H1 (cell line): ENCODE measurements around the gene KCTD17. TPM values are rescaled to one million over a fixed set of nuclear protein-coding genes. Genes with fewer than 3 reads are reported as not detected.

Source experiments
- CTCF ChIA-PET: fragments of 300-600 bp; sonication (Branson Sonifier 250); formaldehyde crosslinking; loops from one replicate; lab custom pipeline; 2021; ENCODE audit not compliant: partially characterized antibody; lab: Charles Lee
- POLR2A ChIA-PET: fragments of 300-600 bp; sonication (Branson Sonifier 250); formaldehyde crosslinking; loops from one replicate; lab custom pipeline; 2021; ENCODE audit warnings: inconsistent platforms; ENCODE audit not compliant: partially characterized antibody; lab: Charles Lee
- DNase-seq, 2 experiments: peaks; one replicate each; pipeline versions ENCODE4 v3.0.0 to v3.0.0-alpha.2; 2010 to 2022; ENCODE audit warnings: low spot score in 2 of 2, low read depth in 1 of 2, mixed read lengths in 1 of 2
- FAIRE-seq: peaks from 2 replicates; lab custom pipeline; 2011; peaks lifted over from hg19 to GRCh38; lab: Jason Lieb, UNC
- H2AFZ ChIP-seq: 2 replicates; pipeline ENCODE4 v1.8.1; 2012; ENCODE audit warnings: low read length, inconsistent platforms
- H2AK5ac ChIP-seq: 2 replicates; pipeline ENCODE4 v1.6.1; 2013; ENCODE audit warnings: low read depth, low read length
- H2BK120ac ChIP-seq: replicated peaks from 2 replicates; pipeline ENCODE3; 2013; ENCODE audit warnings: low read depth, low read length, inconsistent platforms
- H2BK12ac ChIP-seq: 2 replicates; pipeline ENCODE4 v1.6.1; 2013; ENCODE audit warnings: low read depth, low read length
- H2BK15ac ChIP-seq: 2 replicates; pipeline ENCODE4 v1.6.1; 2013; ENCODE audit warnings: low read length
- H2BK20ac ChIP-seq: 2 replicates; pipeline ENCODE4 v1.6.1; 2013; ENCODE audit warnings: low read length
- H2BK5ac ChIP-seq: 2 replicates; pipeline ENCODE4 v1.6.1; 2013; ENCODE audit warnings: low read depth, low read length
- H3K14ac ChIP-seq: 2 replicates; pipeline ENCODE4 v1.6.1; 2013; ENCODE audit warnings: inconsistent platforms; ENCODE audit not compliant: insufficient read length
- H3K18ac ChIP-seq: 2 replicates; pipeline ENCODE4 v1.6.1; 2013; ENCODE audit warnings: low read length; ENCODE audit errors: extremely low read depth
- H3K23ac ChIP-seq: 2 replicates; pipeline ENCODE4 v1.6.1; 2013; ENCODE audit warnings: inconsistent platforms; ENCODE audit not compliant: insufficient read length
- H3K23me2 ChIP-seq: 2 replicates; pipeline ENCODE4 v1.6.1; 2013; ENCODE audit warnings: low read depth, low read length
- H3K27ac ChIP-seq: 2 replicates; pipeline ENCODE4 v1.6.1; 2011; ENCODE audit warnings: low read depth, low read length, inconsistent platforms
- H3K27me3 ChIP-seq, 4 experiments: replicated peaks in 1 of 4; 1 replicate in 1 of 4; 2 replicates in 3 of 4; pipeline versions ENCODE4 v1.6.1 to v1.8.1; 2011 to 2013; ENCODE audit warnings: low read length in 3 of 4, mild to moderate bottlenecking in 3 of 4, inconsistent platforms in 2 of 4, mixed read lengths in 2 of 4, moderate library complexity in 1 of 4; ENCODE audit not compliant: control insufficient read depth in 3 of 4, insufficient read depth in 3 of 4; ENCODE audit errors: extremely low read depth in 1 of 4
- H3K36me3 ChIP-seq, 4 experiments: 2 replicates each; pipeline versions ENCODE4 v1.6.1 to v1.8.1; 2011 to 2013; ENCODE audit warnings: mild to moderate bottlenecking in 4 of 4, low read length in 3 of 4, moderate library complexity in 2 of 4, control low read depth in 1 of 4, inconsistent platforms in 1 of 4; ENCODE audit not compliant: insufficient read depth in 4 of 4, control insufficient read depth in 2 of 4
- H3K4ac ChIP-seq: replicated peaks from 2 replicates; pipeline ENCODE3; 2013; ENCODE audit warnings: low read length, low read depth, mixed read lengths, inconsistent platforms; ENCODE audit not compliant: insufficient read length
- H3K4me1 ChIP-seq, 4 experiments: replicated peaks in 1 of 4; 1 replicate in 1 of 4; 2 replicates in 3 of 4; pipeline versions ENCODE4 v1.6.1 to v1.8.1; 2011 to 2013; ENCODE audit warnings: low read length in 3 of 4, inconsistent platforms in 2 of 4, mixed read lengths in 1 of 4; ENCODE audit not compliant: insufficient read depth in 4 of 4, control insufficient read depth in 3 of 4
- H3K4me2 ChIP-seq, 2 experiments: 2 replicates each; pipeline versions ENCODE4 v1.6.1 to v1.8.1; 2011 to 2013; ENCODE audit warnings: low read depth in 2 of 2, low read length in 2 of 2, control low read depth in 1 of 2, inconsistent platforms in 1 of 2, mild to moderate bottlenecking in 1 of 2; ENCODE audit not compliant: insufficient read depth in 1 of 2
- H3K4me3 ChIP-seq, 4 experiments: fragments of 200-600, 300-600 bp in 1 of 4; sonication (generic), shearing (Covaris generic), sonication (Bioruptor Twin) in 1 of 4; 2 replicates each; pipeline versions ENCODE4 v1.5.1 to v1.8.1; 2011 to 2016; ENCODE audit warnings: low read length in 4 of 4, low read depth in 3 of 4, control low read depth in 2 of 4, inconsistent platforms in 2 of 4, mild to moderate bottlenecking in 2 of 4, mixed read lengths in 1 of 4, moderate library complexity in 1 of 4; ENCODE audit not compliant: insufficient read depth in 2 of 4; ENCODE audit errors: extremely low read depth in 1 of 4
- H3K56ac ChIP-seq: replicated peaks from 2 replicates; pipeline ENCODE3; 2013; ENCODE audit warnings: low read depth, mild to moderate bottlenecking, mixed read lengths, low read length, inconsistent platforms; ENCODE audit not compliant: insufficient read length
- H3K79me1 ChIP-seq: 2 replicates; pipeline ENCODE4 v1.6.1; 2013; ENCODE audit warnings: low read depth, low read length, control low read depth
- H3K79me2 ChIP-seq, 2 experiments: 2 replicates each; pipeline versions ENCODE4 v1.6.1 to v1.8.1; 2012 to 2013; ENCODE audit warnings: low read length in 2 of 2, mild to moderate bottlenecking in 2 of 2, inconsistent platforms in 1 of 2; ENCODE audit not compliant: insufficient read depth in 2 of 2, control insufficient read depth in 1 of 2
- H3K9ac ChIP-seq, 4 experiments: replicated peaks in 1 of 4; 1 replicate in 1 of 4; 2 replicates in 3 of 4; pipeline versions ENCODE4 v1.6.1 to v1.8.1; 2011 to 2013; ENCODE audit warnings: low read depth in 3 of 4, low read length in 3 of 4, control low read depth in 2 of 4, mild to moderate bottlenecking in 2 of 4, moderate library complexity in 2 of 4, inconsistent platforms in 1 of 4; ENCODE audit errors: extremely low read depth in 1 of 4
- H3K9me3 ChIP-seq, 2 experiments: 2 replicates each; pipeline versions ENCODE4 v1.6.1 to v1.8.1; 2012 to 2013; ENCODE audit warnings: mild to moderate bottlenecking in 2 of 2, moderate library complexity in 2 of 2, control low read depth in 1 of 2, inconsistent platforms in 1 of 2, low read depth in 1 of 2, low read length in 1 of 2, mixed read lengths in 1 of 2; ENCODE audit not compliant: insufficient read depth in 2 of 2
- H4K20me1 ChIP-seq, 2 experiments: replicated peaks in 1 of 2; 2 replicates each; pipeline versions ENCODE3 to v1.8.1; 2011 to 2013; ENCODE audit warnings: inconsistent platforms in 2 of 2, low read length in 2 of 2, mild to moderate bottlenecking in 1 of 2; ENCODE audit not compliant: insufficient read depth in 2 of 2, control insufficient read depth in 1 of 2
- H4K5ac ChIP-seq: 2 replicates; pipeline ENCODE4 v1.6.1; 2013; ENCODE audit warnings: low read length, low read depth, mixed read lengths, inconsistent platforms; ENCODE audit not compliant: insufficient read length
- H4K8ac ChIP-seq: 2 replicates; pipeline ENCODE4 v1.8.0; 2013; ENCODE audit warnings: mild to moderate bottlenecking, moderate library complexity, low read length, inconsistent platforms; ENCODE audit not compliant: insufficient read depth; ENCODE audit errors: extremely low read depth
- H4K91ac ChIP-seq: replicated peaks from 2 replicates; pipeline ENCODE3; 2013; ENCODE audit warnings: low read length, mixed read lengths, inconsistent platforms; ENCODE audit not compliant: insufficient read length
- CREB1 ChIP-seq: IDR thresholded peaks from 2 replicates; pipeline ENCODE4 v1.6.1; 2012; ENCODE audit warnings: inconsistent platforms
- TBP ChIP-seq: IDR thresholded peaks from 2 replicates; pipeline ENCODE4 v1.6.1; 2011; ENCODE audit warnings: low read depth, low read length, improper control_type of control experiment
- TCF12 ChIP-seq: IDR thresholded peaks from 2 replicates; pipeline ENCODE4 v1.6.1; 2011; ENCODE audit warnings: low read depth, mild to moderate bottlenecking, low read length
- WGBS, 2 experiments: shearing (Covaris generic) in 1 of 2; methylation state at CpG; one replicate each; pipeline versions ENCODE4 v1.1.6 to v1.1.7; 2013 to 2015; ENCODE audit warnings: low lambda C conversion rate in 2 of 2, mixed read lengths in 2 of 2, inconsistent platforms in 1 of 2, low coverage in 1 of 2, missing lambda C conversion rate in 1 of 2; ENCODE audit not compliant: insufficient replicate concordance in 2 of 2, insufficient coverage in 1 of 2, insufficient read length in 1 of 2; ENCODE audit errors: extremely low coverage in 1 of 2, missing lambda C conversion rate in 1 of 2; 5-methylcytosine and 5-hydroxymethylcytosine counted together
- polyA plus RNA-seq, 7 experiments: library from polyadenylated mRNA; depleted of rRNA in 3 of 7; stranded (reverse) in 5 of 7; unstranded in 2 of 7; fragments of >200 nt in 5 of 7; fragments of 200-250 nt in 2 of 7; gene quantifications; 1 replicate in 5 of 7; 2 replicates in 1 of 7; 4 replicates in 1 of 7; pipeline versions ENCODE4 v1.2.1 to v1.2.3, GENCODE V29; 2011 to 2013; ENCODE audit warnings: missing spikeins in 2 of 7, mixed read lengths in 2 of 7
- total RNA-seq: library from RNA; stranded (reverse); fragmentation: NEBNext Ultra II Directional; extraction: Animal tissue kit (Norgen Biotek cat#: 25700); gene quantifications from 2 replicates; pipeline ENCODE4 v1.2.1, GENCODE V29; 2021

Gene KCTD17
- total and polyA plus RNA-seq, 2 of the 8 experiments (the other 6 are each of a cell fraction or from before 2014, with no cell fraction given), result 39.4 to 44.0 TPM

DNA sequence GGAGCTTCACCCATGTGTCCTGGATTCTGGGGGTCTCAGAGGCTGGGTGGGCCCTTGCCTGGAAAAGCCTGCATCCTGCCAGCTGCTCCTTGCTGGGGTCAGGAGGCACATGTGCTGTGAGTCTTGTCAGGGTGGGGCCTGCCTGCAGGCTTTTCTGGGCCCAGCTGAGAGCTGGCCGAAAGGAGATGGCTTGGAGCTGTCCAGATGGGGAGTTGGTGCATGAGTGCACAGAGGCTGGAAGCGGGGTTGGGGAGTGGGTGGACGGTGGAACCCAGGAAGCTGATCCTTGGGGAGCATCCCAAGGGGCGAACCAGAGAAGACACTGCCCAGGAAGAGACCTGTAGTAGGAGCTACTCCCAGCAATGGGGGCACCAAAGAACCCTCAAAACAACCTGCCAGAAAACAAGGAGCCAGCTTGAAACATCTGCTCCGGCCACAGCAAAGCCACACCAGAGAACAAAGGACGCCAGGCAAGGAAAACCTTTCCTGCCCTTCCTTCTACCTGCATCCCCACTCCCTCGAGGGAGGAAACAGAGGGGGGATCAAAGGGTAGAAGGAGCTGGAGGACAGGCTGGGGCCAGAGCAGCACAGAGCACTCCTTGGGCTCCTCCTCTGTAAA is 8.2 kb upstream of the KCTD17 start:
- no peaks in the 10 kb centered on the region for H3K79me1 ChIP-seq
- no peak overlapping the region for H3K4me3 ChIP-seq
- WGBS, 2 experiments, result 77% methylated on average over 7 of the region's 7 CpGs; no CpG with 5 or more reads in 1 of the 2 experiments
- FAIRE-seq (no peak), DNase-seq (no peak)
- H3K79me2 ChIP-seq, result no peaks in the 10 kb centered on the region
- TF ChIP-seq TBP, result no peak
- TF ChIP-seq TCF12, result no peak
- no peak for TF ChIP-seq CREB1
- H3K56ac ChIP-seq, result no peak overlapping the region
- no peaks in the 10 kb centered on the region for H4K20me1 ChIP-seq
- no peak overlapping the region for H3K4me2 ChIP-seq
- peak overlapping the region; percentile 79; the same call in 1 of the 2 replicates for H4K8ac ChIP-seq
- H2BK20ac ChIP-seq, result no peak overlapping the region
- no peaks in the 10 kb centered on the region for H3K23me2 ChIP-seq
- no peak overlapping the region for H3K9ac ChIP-seq
- no peaks in the 10 kb centered on the region; a peak in 1 of 7 replicates for H3K4me1 ChIP-seq
- ChIA-PET CTCF (interaction anchor here (0.7 to 5.2 kb wide), 12 partner anchors 11 to 123 kb away, joined by 3 to 56 read pairs (median 4); no protein-coding TSS in a partner anchor), POLR2A (interaction anchor here (0.7 to 3.0 kb wide), 5 partner anchors 11 to 29 kb away, joined by 3 to 13 read pairs (median 4); no protein-coding TSS in a partner anchor)
- H3K36me3 ChIP-seq, result no peaks in the 10 kb centered on the region
- H4K91ac ChIP-seq, result no peak overlapping the region
- H2BK120ac ChIP-seq, result no peak overlapping the region
- no peak overlapping the region for H4K5ac ChIP-seq
- H3K23ac ChIP-seq, result no peak overlapping the region
- no peak overlapping the region for H3K27ac ChIP-seq
- no peaks in the 10 kb centered on the region for H3K9me3 ChIP-seq
- no peak overlapping the region for H2BK12ac ChIP-seq
- H2BK5ac ChIP-seq, result no peak overlapping the region
- no peak overlapping the region for H3K18ac ChIP-seq
- H3K14ac ChIP-seq, result no peak overlapping the region
- no peak overlapping the region for H2AFZ ChIP-seq
- no peak overlapping the region for H2AK5ac ChIP-seq
- H3K4ac ChIP-seq, result no peak overlapping the region
- H3K27me3 ChIP-seq, result peaks cover 0 to 11% (median 0%) of the 10 kb centered on the region in 4 experiments; a peak in 4 of 7 replicates
- no peak overlapping the region for H2BK15ac ChIP-seq
